Esophagus muscularis mucosa (tissue), 4 donors: Measurements from ENCODE around the gene TTL.
"Not testable (repeated sequence)": the region's sequence is repeated elsewhere in the genome, so short reads cannot be mapped to it uniquely, and the experiment has no call there.

Experiments used
- EP300 ChIP-seq: sonication (generic); formaldehyde crosslinking; IDR thresholded peaks from one replicate; pipeline ENCODE4 v1.6.1; 2017; ENCODE audit warnings: antibody characterized with exemption
- POLR2A ChIP-seq: fragments of 450-650 bp; IDR thresholded peaks from one replicate; pipeline ENCODE4 v1.6.1; 2017; ENCODE audit warnings: antibody characterized with exemption, moderate library complexity, mild to moderate bottlenecking, low read depth
- POLR2AphosphoS5 ChIP-seq, 2 donors: sonication (generic); formaldehyde crosslinking; IDR thresholded peaks; one replicate each; pipeline ENCODE4 v1.6.1; 2017; ENCODE audit warnings: antibody characterized with exemption in 2 of 2
- TF ChIP-seq, protein P1 (sequence below), 3 experiments: fragments of 200-600 bp in 2 of 3; fragments of 450-650 bp in 1 of 3; sonication (generic) in 2 of 3; IDR thresholded peaks; one replicate each; pipeline ENCODE4 v1.5.1; 2017 to 2019; ENCODE audit warnings: antibody characterized with exemption in 3 of 3, mild to moderate bottlenecking in 2 of 3, moderate library complexity in 1 of 3

DNA sequence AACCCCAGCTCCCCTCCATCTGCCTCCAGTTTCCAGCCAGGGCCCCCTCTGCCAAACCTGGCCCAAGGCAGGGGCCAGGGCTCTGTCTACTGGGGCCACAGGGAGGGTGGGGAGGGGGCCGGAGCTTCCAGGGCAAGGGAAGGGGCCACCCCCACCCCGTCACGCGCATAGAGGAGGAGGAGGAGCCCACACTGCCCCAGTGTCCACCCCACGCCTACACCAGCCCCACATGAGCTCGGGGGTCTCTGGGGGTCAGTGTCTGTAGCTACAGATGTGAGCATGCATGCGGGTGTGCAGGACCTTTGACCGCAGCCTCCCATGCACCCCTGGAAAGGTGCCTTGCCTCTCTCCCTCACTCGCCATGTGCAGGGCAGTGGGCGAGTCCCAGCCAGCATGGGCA, 45.0 kb upstream of the TTL start:
- not testable (repeated sequence) for TF ChIP-seq POLR2A; EP300; POLR2AphosphoS5 (IDR thresholded peaks at IDR 0.05)
- TF ChIP-seq, protein P1, sequence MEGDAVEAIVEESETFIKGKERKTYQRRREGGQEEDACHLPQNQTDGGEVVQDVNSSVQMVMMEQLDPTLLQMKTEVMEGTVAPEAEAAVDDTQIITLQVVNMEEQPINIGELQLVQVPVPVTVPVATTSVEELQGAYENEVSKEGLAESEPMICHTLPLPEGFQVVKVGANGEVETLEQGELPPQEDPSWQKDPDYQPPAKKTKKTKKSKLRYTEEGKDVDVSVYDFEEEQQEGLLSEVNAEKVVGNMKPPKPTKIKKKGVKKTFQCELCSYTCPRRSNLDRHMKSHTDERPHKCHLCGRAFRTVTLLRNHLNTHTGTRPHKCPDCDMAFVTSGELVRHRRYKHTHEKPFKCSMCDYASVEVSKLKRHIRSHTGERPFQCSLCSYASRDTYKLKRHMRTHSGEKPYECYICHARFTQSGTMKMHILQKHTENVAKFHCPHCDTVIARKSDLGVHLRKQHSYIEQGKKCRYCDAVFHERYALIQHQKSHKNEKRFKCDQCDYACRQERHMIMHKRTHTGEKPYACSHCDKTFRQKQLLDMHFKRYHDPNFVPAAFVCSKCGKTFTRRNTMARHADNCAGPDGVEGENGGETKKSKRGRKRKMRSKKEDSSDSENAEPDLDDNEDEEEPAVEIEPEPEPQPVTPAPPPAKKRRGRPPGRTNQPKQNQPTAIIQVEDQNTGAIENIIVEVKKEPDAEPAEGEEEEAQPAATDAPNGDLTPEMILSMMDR (IDR thresholded peaks at IDR 0.05) = not testable (repeated sequence)
